Measurements from ENCODE around the gene WNT5B.
A peak's percentile ranks its signal among the peaks of the same experiment; 100 is the strongest.

The WNT5B gene

DNA sequence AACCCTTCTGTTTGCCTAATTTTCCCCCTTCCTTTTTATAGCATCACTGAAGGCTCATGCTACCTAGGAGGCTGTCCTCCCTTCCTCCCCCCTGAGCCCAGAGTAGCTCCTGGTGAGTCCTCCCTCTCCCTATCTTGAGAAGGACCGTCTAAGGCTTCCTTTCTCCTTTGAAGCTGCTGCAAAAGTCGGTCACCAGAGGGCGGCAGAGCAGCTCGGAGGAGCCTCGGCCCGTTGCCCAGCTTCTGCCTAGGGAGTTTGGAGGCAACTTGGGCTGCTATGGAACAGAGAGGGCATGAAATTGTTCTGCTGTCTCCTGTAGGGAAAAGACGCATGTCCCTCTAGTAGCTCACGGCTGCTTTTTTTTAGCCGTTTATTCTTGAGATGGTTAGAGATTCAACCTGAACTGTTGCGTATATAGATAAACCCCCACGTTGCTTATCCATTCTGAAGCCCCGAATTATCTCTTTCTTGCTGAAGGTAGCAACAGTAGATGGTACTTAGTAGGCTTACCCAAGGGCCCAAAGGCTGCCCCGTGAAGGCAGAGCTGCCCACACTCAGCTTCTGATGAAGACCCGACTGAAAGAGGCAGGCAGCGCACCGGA is 5.7 kb downstream of the WNT5B start:
- peak; percentile 80 for DNase-seq (ENCODE audit: low spot score)
- in situ Hi-C loops (cut with MboI; ENCODE audit: low pct_unique_long_range_greater_than_20kb, low sequenced_read_pairs, unreplicated experiment) = no loop called here
- TF ChIP-seq, protein P1, sequence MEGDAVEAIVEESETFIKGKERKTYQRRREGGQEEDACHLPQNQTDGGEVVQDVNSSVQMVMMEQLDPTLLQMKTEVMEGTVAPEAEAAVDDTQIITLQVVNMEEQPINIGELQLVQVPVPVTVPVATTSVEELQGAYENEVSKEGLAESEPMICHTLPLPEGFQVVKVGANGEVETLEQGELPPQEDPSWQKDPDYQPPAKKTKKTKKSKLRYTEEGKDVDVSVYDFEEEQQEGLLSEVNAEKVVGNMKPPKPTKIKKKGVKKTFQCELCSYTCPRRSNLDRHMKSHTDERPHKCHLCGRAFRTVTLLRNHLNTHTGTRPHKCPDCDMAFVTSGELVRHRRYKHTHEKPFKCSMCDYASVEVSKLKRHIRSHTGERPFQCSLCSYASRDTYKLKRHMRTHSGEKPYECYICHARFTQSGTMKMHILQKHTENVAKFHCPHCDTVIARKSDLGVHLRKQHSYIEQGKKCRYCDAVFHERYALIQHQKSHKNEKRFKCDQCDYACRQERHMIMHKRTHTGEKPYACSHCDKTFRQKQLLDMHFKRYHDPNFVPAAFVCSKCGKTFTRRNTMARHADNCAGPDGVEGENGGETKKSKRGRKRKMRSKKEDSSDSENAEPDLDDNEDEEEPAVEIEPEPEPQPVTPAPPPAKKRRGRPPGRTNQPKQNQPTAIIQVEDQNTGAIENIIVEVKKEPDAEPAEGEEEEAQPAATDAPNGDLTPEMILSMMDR (IDR thresholded peaks at IDR 0.05; ENCODE audit: extremely low read depth, insufficient read depth, missing control alignments) = peak; percentile 90

DNA sequence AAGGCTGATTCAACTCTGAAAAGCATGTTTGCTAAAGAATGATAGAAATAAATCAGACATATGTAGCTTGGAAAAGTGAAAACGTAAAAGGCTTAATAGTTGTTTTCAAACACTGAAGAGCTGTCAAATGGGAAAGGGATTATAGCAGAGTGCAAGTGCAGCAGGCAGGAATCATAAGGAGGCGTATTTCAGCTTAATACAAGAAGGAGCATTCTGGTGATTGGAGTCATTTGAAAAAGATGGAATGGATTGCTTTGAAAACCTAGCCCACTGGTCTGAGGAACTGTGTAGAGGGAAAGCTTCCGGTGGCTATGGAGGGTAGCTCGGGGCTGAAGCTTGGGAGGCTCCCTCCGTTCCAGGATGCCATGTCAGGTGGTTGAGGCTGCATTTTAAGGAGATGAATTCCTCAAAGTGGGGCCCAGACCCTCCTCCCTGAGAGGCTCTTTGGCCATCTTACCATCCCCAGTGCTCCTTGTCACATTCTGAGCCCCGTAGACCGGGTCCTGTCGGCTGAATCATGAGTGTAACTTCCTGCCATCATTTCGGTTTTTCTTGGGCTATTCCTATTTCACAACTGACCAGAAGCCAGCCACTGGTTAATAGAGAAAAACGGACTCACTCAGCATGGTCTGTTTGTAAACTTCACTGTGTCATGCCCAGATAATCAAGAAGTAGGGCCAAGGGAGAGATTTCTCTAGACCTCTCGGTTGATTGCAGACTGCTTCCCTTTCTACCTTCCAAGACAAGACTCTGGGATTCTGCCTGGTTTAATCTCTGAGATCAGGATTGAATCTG is 6.5 kb downstream of the WNT5B start:
- DNase-seq (ENCODE audit: low spot score) = no peak
- TF ChIP-seq, protein P1 (IDR thresholded peaks at IDR 0.05; ENCODE audit: extremely low read depth, insufficient read depth, missing control alignments) = no peak
- in situ Hi-C loops (cut with MboI; ENCODE audit: low pct_unique_long_range_greater_than_20kb, low sequenced_read_pairs, unreplicated experiment) = no loop called here

DNA sequence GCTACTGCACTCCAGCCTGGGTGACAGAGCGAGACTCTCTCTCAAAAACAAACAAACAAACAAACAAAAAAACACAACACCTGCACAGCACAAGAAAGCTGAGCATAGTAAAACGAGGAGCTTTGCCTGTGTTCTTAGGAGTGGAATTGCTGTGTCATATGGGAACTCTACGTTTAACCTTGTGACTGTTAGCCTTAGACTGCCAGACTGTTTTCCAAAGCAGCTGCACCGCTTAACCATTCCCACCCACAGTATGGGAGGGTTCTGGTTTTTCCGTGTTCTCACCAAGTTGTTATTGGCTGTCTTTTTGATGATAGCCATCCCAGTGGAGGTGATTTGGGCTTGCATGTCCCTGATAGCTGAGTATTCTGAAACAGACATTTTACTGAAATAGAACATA is 9.2 kb downstream of the WNT5B start:
- in situ Hi-C loops (cut with MboI; ENCODE audit: low pct_unique_long_range_greater_than_20kb, low sequenced_read_pairs, unreplicated experiment) = no loop called here
- DNase-seq (ENCODE audit: low spot score) = no peak
- TF ChIP-seq, protein P1 (IDR thresholded peaks at IDR 0.05; ENCODE audit: extremely low read depth, insufficient read depth, missing control alignments) = no peak

DNA sequence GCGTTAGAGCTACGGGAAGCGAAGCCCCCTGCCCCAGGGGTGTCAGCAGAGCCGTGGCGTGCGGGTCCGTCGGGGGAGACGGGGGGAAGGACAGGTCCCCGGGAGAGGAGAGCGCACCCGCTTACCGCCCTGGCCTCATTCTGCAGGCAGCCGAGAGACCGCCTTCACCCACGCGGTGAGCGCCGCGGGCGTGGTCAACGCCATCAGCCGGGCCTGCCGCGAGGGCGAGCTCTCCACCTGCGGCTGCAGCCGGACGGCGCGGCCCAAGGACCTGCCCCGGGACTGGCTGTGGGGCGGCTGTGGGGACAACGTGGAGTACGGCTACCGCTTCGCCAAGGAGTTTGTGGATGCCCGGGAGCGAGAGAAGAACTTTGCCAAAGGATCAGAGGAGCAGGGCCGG is 10.5 kb downstream of the WNT5B start:
- in situ Hi-C loops (cut with MboI; ENCODE audit: low pct_unique_long_range_greater_than_20kb, low sequenced_read_pairs, unreplicated experiment) = no loop called here
- DNase-seq (ENCODE audit: low spot score) = no peak
- TF ChIP-seq, protein P1 (IDR thresholded peaks at IDR 0.05; ENCODE audit: extremely low read depth, insufficient read depth, missing control alignments) = no peak

DNA sequence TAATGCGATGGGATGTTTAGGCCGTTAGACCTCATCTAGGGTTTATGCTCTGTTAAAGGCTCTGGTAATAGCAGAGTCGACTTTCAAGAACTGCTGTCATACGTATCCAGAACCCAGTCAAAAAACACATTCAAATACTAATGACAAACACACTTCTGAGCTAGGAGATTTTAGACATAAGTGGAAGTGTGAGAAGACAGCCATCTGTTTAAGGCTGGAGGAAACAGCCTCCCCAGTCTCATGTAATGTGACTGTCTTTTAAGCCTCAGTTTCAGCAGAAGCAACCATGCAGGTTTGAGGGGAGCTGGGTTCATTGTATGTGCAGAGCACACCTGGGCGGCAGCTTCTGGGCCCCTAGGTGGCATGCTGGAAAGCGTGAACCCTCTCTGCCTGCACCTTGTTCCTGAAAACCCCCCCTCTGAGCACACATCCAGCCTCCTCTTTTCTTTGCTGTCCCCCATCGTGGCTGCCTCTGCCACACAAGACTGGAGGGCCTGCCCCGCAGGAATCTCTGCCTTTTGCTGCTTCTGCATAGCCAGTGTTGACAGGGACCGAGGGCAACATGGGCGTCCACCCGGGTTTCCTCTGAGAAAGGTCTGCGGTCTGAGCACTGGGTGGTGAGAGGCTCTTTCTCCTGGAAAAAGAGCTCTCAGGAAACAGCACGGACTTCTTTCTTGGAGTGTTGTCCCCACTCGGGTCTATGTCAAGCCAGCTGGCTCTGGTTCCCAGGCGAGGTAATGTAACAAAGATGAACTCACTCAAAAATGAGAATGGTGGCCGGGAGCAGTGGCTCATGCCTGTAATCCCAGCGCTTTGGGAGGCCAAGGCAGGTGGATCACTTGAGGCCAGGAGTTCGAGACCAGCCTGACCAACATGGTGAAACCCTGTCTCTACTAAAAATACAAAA is 11.6 kb downstream of the WNT5B start:
- TF ChIP-seq, protein P1 (IDR thresholded peaks at IDR 0.05; ENCODE audit: extremely low read depth, insufficient read depth, missing control alignments) = no peak
- in situ Hi-C loops (cut with MboI; ENCODE audit: low pct_unique_long_range_greater_than_20kb, low sequenced_read_pairs, unreplicated experiment) = no loop called here
- DNase-seq (ENCODE audit: low spot score) = no peak

DNA sequence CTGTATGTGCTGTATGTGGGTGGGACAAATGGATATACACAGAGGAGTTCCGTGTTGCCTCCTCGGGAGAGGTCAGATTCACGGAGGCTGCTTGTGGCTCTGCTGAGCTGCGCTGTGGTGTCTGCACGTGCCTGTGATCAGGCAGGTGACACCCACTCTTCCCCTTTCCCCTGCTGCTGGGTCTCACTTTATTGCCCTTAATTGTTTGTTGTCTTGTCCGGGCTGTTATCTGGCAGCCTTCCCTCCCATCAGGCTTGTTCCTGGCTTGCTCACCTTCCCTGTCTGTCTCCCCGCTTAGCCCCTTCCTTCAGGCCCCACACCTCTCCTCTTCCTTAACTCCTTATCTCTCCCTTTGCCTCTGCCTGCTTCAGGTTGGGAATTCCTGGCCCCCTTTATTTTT is 13.5 kb downstream of the WNT5B start:
- TF ChIP-seq, protein P1 (IDR thresholded peaks at IDR 0.05; ENCODE audit: extremely low read depth, insufficient read depth, missing control alignments) = no peak
- in situ Hi-C loops (cut with MboI; ENCODE audit: low pct_unique_long_range_greater_than_20kb, low sequenced_read_pairs, unreplicated experiment) = no loop called here
- DNase-seq (ENCODE audit: low spot score) = no peak
